Activated CD8-positive, alpha-beta memory T cell treated with anti-CD3 and anti-CD28 coated beads for 48 hours (primary cell): ENCODE results near the gene MAPK4.
"Not testable (repeated sequence)": the region's sequence is repeated elsewhere in the genome, so short reads cannot be mapped to it uniquely, and the experiment has no call there.

Experiments used
- DNase-seq, 3 experiments: peaks; one replicate each; pipeline ENCODE4 v3.0.0-alpha.2; 2020; ENCODE audit warnings: low read depth in 2 of 3, low spot score in 2 of 3

The MAPK4 gene

DNA sequence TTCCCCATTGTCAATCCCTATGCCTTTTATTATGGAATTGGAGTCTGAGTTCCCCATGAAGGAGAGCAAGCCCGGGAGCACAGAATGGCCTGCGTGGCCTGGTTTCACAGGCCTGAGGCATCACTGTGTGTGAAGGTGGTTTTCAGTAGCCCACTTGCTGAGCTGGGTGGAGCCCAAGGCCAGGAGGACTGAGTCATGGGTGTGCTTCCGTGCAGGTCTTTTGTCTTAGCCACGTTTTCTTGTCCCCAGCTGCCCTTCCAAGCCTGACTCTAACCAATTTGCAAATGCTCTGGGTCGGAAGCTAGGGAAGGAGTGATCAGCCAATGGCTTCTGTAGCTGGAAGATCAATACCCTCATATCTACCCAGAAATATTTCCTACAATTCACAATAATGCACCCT is 119.2 kb downstream of the MAPK4 start:
- no peak for DNase-seq

DNA sequence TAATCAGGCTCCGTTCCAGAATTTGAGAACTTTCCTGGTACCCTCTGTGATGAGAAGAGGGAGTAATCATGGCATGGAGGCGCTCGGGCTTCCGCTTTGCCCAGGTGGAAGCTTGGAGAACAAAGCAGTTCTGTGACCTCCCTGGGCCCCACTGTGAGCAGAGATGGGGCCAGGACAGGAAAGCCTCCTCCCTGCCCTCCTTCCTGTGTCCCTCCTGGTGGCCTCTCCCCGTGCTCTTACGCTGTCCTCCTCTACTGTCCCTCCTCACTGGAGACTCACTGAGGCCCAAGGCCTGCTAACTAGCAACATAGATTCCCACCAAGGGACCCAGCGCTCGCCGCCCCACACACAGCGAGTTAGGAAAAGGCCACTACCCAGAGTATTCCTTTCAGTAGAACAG is 119.8 kb downstream of the MAPK4 start:
- DNase-seq = no peak

DNA sequence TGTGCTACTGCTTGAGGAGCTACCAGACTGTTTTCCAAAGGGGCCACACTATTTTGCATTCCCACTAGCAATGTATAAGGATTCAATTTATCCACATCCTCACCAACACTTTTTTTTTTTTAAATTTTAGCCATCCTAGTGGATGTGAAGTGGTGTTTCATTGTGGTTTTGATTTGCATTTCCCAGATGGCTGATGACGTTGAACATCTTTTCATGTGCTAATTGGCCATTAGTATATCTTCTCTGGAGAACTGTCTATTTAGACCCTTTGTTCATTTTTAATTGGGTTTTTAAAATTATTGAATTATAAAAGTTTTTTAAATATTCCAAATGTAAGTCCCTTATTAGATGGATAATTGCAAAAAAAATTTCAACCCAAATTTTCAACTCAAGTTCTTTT is 121.1 kb downstream of the MAPK4 start:
- no peak for DNase-seq

DNA sequence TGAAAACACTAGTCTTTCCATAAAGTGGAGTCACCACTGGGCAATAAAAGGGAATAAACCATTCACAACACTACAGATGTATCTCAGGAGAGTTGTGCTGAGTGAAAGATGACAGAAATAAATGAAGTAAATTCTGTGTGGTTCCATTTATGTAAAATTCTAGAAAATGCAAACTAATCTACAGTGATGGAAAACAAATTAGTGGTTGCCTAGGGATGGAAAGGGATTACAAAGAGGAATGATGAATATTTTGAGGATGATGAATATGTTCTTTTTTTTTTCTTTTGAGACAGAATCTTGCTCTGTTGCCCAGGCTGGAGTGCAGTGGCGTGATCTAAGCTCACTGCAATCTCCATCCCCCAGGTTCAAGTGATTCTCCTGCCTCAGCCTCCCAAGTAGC is 123.0 kb downstream of the MAPK4 start:
- DNase-seq = no peak

DNA sequence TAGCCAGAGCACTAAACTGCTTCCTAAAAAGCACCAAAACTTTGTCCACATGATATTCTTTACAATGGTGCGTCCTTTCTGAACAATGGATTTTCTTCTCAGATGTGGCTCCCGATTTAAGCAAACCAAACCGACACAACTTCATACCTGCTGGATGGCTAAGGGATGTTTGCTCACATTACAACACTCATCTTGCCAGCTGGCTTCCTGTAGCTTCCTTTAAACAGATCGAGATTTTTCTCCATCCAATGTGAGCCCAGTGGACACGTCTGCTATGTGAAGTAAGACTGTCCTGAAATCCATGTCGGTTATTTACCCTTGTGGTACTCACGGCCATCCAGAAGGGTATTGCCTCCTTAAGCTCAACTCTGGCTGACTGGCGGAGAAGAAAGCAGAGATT is 126.5 kb downstream of the MAPK4 start:
- DNase-seq = no peak

DNA sequence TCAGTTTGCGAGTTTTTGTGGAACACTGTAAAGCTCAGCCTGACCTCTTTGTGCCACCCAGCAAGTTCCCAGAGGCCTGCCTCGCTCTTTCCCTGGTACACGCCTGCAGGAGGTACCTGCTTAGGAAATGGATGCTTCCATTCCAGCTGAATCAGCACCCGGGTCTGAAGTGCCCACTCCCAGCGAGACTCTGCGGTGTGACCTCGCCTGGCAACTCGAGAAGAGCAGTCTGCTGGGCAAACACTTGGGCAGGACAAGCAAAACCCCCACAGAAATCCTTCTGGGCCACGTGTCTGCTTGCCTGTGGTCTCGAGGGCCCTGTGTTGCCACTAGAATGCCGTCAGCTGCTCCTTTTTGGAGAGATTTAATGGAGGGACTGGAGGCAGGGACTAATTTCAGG is 127.6 kb downstream of the MAPK4 start:
- DNase-seq = no peak

DNA sequence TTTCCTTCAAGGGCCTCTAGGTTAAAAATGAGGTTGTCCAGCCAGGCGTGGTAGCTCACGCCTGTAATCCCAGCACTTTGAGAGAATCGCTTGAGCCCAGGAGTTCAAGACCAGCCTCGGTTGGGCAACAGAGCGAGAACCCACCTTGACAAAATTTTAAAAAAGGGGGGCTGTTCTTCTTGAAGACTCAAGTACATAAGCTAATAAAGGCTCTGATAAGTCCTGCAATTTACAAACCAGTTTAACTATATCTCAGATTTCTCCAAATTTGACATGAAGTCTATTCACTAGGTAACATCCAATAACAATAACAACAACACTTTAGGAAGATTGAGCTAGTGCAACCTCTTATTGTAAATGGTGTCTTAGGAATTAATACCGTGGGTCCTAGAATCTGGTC is 129.7 kb downstream of the MAPK4 start:
- DNase-seq = no peak

DNA sequence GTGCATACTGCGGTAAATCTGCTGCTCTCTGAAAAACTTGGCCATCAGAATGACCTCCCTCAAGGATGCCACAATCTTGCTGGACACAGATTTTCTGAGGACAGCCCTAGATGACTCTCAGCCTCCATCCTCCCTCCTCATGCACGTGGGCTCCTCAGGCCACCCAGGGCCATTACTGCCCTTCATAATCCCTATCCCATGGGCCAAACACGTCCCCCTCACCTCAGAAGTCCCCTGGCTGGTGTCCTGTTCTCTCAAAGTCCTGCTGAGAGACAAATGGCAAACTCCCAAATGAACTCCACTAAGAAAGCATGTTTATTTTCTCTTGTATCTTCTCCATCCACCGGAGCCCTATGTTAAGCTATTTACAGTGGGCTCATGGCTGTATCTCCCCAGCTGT is 134.3 kb downstream of the MAPK4 start:
- DNase-seq = no peak

DNA sequence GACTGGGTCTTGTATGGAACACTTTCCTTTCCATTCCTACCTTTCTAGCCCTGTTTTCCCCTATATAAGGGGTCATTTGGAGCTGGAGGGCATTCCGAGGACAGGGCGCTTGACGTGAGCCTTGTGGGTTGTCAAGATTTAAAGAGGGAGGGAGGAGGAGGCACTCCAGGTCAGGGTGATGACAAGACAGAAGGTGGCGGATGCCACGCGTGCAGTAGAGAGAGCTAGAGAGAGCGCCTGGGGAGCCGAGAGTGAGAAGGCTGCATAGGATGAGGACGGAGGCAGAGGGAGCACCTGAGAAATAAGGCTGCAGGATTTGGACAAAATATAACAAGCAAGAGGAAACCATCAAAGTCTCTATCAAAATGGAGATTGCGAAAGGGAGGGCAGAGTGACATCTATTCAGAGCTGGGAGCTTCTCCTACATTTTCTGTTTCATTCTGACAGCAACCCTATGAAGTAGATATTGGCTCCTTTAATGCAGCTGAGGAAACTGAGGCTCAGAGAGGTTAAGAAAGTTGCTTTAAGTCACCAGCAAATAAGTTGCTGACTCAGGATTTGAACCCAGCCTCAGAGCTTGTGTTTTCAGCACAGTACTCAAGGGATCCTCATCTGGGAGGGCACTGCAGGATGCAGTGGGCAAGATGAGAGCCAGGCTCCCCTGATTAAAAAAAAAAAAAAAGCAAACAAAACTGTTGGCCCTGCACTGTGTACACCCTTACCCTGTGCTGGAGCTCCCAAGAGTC is 135.7 kb downstream of the MAPK4 start:
- no peak for DNase-seq

DNA sequence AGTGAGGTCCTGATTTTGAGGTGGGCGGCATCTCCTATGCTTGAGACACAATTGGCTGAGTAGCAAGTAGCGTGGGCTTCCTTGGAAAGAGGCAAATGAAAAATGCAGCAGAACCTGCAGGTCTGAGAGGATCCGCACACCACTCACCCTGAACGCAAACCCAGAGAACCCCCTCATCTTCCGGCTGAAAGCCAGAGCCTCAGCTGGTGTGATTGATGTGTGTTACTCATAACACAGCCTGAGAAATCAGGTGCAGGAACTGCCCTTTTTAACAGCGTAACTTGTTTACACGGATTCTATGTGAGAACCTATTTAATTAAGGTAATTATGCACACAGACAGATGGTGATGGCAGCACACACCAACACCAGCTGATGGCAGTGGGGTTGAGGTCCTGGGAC is 136.5 kb downstream of the MAPK4 start:
- no peak for DNase-seq

DNA sequence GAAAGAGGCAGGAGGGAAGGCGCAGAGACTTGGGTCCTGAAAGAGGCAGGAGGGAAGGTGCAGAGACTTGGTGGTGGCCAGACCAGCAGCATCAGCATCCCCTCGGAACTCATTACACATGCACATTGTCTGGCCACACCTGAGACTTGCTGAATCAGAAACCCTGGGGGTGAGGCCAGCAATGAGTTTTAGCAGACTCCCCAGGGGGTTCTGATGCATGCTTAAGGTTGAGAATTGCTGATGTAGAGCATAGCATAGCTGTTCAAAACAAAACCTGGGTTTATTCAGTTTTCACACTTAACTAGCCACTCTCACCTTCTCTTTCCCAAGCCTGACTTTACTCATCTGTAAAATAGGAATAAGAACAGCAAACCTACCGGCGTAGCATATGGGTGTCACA is 137.0 kb downstream of the MAPK4 start:
- no peak for DNase-seq

DNA sequence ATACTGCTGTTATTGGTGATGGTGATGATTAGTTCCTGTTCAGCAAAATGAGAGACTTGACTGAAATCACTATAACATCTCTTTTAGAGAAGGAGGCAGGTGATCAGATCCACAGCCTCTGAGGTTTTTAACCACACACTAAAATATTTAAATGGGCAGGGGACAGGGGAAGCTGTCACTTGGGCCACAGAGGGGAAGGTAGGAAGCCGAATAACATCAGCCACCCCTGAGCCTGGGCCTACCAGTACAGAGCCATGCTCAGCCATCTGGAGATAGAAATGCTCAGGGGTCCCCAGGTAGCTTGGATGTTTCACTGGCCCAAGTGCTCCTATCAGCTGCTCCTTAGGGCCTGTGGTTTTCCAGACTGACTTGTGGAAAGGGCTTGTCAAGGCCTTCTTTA is 137.6 kb downstream of the MAPK4 start:
- DNase-seq = no peak

DNA sequence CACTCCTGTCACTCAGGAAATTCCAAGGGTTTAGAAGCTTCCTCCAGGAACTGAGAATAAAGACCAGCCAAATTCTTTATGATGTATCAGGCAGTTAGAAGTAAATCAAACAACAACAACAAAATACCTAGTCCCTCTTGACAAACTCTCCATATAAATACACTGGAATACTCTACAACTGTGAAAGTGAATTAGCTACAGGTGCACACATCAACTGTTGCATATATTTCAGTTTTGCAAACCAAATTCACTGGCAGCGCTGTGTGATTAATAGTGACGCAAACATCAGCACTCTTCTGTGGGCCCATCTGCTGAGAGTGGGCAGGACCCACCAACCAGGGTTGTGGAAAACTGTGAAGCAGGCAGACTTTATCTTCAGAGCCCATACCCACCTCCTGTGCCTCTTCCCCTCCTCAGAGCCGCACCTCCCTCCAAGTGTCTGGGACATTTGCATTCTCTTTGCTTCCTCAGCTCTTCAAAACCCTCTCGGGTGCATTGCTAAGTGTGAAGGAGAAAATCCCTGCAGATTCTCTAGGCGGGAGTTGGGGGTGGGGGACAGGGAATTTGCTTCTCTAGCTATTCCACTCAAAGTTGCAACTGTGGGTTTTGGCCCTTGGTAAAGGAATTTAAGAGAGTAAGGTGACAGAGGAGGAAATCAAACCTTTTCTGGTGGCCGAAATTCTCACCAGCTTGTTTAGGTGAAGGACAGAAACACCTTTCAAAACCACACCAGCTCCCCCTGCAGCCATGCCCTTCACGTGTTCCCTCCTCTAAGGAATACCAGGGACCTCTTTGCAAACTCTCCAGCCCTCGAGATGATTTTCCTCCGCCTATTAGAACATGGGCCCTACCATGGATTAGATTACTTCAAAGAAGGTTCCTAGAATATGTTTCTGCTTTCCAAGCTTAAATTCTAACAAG is 140.6 kb downstream of the MAPK4 start:
- DNase-seq = no peak

DNA sequence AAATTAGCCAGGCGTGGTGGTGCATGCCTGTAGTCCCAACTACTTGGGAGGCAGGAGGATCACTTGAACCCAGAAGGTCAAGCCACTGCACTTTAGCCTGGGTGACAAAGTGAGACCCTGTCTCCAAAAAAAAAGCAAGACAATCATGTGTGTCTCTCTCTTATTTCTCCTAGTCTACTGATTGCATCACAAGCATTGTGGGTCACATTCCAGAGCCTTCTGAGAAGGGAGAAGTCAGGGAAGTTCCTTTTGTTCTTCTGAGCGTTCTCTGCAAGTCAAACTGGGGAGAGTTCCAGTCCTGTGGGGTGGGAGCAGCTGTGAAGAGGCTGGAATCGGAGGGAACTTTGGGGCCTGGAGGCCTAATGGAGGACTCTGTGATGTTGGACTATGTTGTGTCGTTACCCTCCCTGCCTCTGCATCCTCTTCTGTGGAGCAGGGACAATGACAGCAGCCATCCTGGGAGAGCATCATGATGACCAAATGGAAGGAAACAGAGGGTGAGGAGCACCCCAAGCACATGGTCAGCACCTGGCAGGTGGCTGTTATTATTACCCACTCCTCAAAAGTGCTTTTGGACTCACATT is 144.6 kb downstream of the MAPK4 start:
- no peak for DNase-seq

DNA sequence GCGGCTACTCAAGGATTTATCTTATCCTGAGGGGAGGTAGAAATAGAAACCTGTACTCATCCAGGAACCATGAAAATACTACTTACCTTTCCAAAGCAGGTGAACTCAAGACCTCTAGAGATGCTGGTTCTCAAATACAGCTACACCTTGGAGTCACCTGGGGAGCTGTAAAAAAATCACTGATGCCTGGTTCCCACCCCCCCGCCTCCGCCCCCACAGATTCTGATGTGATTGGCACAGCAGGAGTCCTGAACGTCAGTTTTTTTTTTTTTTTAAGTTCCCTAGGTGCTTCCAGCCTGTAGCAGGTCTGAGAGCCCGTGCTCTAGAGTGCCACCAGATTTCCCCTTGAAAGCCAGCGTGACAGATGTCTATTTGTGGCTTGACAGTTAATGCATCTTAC is 146.3 kb downstream of the MAPK4 start:
- DNase-seq = no peak

DNA sequence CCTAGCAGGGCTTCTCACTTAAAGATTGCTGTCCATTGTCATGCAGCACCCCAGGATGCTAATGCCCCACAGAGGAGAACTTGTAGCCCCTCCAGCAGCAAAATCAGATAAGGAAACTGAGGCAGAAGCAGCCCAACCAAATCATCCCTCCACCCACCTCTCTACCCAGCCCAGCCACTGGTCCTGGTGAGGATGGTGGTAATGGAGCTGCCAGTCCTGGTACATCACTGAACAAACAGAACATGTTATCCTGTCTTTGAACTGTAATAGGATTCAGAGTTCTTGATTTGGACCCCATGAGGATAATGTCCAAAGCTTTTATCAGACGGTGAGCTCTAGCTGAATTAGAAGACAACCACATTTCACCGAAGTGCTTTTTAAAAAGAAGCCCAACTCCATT is 146.8 kb downstream of the MAPK4 start:
- DNase-seq = no peak

DNA sequence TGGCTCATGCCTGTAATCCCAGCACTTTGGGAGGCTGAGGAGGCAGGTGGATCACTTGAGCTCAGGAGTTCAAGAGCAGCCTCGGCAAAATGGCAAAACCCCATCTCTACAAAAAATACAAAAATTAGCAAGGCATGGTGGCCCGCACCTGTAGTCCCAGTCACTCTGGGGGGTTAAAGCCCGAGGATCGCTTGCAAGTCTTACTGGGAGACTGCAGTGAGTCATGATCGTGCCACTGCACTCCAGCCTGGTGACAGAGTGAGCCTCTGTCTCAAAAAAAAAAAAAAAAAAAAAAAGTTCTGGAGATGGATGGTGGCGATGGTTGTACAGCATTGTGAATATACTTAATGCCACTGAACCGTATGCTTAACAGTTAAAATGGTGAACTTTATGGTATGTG is 147.4 kb downstream of the MAPK4 start:
- DNase-seq = not testable (repeated sequence)

DNA sequence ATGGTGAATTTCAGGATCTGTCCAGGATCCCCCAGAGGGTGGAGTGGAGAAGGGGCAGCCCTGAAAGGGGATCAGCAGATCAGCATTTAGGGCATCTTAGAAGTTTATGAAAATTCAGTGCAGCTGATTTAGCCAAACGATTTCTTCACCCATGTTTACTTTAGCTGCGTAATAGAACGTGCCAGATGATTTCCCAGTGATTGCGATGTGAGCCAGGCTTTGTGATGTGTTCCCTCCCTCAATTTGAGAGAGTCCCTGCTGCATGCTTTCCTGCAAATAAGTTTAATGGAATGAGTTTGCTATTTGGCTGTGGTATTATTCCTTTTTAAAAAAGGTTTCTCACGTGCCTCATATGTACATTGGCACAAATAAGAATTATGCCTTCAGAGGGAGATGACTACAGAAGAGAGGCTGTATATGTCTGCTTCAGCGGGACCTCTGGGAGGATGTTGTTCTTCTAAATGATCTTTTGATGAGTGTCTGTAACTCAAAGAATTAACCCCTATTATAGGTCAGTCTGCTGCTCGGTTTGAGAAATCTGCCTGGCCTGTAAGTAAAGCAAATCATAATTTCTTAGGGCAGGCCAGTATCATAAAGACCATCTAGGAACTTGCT is 148.1 kb downstream of the MAPK4 start:
- DNase-seq = no peak

DNA sequence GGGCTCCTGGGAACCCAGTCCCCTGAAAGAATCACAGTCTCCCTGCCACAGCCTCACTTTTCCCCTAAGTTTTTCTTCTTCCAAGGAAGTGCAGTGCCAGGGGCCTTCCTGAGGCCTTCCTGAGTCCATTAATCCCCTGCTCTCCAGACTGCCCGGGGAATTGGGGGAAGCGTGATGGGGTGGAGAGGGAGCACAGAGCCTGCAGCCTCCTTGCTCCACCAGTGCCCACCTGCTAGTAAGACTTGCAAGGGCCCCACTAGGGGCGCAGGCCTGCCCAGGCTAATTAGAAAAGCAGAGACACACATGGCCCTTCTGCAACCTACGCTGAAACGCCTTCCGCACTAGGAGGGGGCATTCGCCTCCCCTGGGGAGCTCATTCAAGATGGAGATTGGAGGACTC is 149.3 kb downstream of the MAPK4 start:
- DNase-seq = no peak

DNA sequence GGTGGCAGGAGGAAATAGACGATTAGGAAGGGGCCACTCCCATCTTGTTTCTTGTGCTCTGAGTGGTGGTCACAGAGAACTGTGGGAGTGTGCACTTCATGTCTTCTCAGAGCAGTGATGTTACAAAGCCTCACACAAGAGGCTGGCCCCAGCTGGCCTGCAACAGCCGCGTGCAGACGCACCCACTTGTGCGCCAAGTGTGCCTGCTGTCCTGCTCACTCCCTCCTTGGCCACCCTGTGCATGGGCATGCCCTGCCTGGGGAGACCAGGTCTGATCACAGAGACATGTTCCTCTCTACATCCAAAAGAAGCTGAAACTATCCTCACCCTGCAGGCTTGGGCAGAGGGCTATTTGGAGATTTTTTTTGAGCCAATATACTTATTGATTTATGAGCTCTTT is 151.5 kb downstream of the MAPK4 start:
- DNase-seq = no peak

DNA sequence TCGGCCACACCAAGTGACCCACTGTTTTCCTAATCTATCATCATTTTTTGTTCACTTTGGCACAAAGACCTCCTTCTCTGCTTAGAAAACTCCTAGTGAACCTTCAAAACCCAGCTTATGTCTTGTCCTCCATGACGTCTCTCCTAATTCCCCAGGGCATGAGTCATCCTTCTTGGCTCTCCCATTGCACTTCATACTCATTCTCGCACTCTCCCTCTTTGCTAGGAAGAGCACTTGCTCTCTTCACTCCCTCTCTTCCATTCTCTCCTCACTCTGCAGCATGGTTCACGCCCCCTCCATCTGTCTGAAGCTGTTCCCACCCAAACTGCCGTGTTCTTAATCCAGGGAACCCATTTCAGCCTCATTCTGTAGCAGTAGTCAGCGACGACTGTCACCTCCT is 156.0 kb downstream of the MAPK4 start:
- no peak for DNase-seq

DNA sequence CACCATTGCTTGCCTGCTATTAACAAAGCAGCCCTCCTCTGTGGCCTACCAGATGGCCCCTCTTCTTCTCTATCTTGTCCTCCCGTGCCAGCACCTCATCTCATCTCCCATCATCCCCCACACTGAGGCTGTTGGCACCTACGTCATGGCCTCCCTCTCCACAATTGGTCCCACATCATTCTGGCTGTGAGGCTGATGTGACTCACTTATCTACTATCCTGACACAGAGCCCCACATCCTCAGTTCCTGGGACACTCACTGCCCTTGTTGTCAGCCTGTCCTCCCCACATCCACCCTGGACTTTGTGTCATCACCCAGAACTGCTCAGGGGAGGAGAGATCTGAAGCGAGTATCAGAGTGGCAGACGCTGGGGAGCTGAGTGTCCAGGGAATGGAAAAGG is 157.0 kb downstream of the MAPK4 start:
- no peak for DNase-seq
